ENCODE measurements around the gene SYNPR. TPM values are rescaled to one million over a fixed set of nuclear protein-coding genes. Genes with fewer than 3 reads are reported as not detected.

The SYNPR gene
- total RNA-seq, 1 experiment from 2014 or later, result 0.17 TPM

DNA sequence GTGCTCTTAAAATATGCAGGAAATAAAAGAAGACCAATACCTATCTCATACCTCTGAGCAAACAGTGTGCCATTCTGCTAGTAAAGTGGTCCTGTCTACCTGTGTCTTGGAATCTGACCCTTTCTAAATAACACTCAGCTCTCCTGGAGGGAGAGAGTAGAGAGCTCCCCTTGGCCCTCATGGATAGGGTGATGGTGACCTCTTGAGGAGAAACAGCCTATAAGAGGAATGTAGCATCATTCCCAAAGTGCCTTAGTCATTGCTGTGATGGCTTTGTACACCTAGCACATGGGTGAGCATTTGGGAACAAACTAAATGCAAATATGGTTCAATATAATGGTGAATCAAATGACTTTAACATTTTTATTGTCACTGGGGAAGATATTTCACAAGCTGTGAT lies 384.4 kb downstream of the SYNPR start:
- no peaks in the 10 kb centered on the region for H3K79me2 ChIP-seq (ENCODE audit: insufficient read depth, low read length)
- H2AK5ac ChIP-seq (ENCODE audit: insufficient read length, low read length), result no peak overlapping the region
- H3K4me1 Mint-ChIP-seq, result peaks cover 5 to 8% of the 10 kb centered on the region in 2 experiments; a peak in 3 of 4 replicates
- H3T11ph ChIP-seq (ENCODE audit: low read length), result no peak overlapping the region
- no peaks in the 10 kb centered on the region for H4K20me1 ChIP-seq (ENCODE audit: control insufficient read depth, insufficient read depth, insufficient read length)
- no peak overlapping the region for H3K27ac Mint-ChIP-seq
- no peak overlapping the region for H3K4ac ChIP-seq (ENCODE audit: low read depth, low read length)
- no peak overlapping the region for H3K4me3 Mint-ChIP-seq
- H3K56ac ChIP-seq (ENCODE audit: insufficient read length, low read depth, low read length), result no peak overlapping the region
- H3K14ac ChIP-seq (ENCODE audit: insufficient read depth, low read length), result no peak overlapping the region
- H3K18ac ChIP-seq (ENCODE audit: insufficient read length, low read depth, low read length), result no peak overlapping the region
- no peak overlapping the region for H3K9ac ChIP-seq (ENCODE audit: extremely low read depth, insufficient read length, low read length)
- H3K9me3 ChIP-seq (ENCODE audit: control insufficient read depth, low read depth, low read length), result no peaks in the 10 kb centered on the region
- no peaks in the 10 kb centered on the region for H3K9me3 Mint-ChIP-seq
- TF ChIP-seq, protein P1, sequence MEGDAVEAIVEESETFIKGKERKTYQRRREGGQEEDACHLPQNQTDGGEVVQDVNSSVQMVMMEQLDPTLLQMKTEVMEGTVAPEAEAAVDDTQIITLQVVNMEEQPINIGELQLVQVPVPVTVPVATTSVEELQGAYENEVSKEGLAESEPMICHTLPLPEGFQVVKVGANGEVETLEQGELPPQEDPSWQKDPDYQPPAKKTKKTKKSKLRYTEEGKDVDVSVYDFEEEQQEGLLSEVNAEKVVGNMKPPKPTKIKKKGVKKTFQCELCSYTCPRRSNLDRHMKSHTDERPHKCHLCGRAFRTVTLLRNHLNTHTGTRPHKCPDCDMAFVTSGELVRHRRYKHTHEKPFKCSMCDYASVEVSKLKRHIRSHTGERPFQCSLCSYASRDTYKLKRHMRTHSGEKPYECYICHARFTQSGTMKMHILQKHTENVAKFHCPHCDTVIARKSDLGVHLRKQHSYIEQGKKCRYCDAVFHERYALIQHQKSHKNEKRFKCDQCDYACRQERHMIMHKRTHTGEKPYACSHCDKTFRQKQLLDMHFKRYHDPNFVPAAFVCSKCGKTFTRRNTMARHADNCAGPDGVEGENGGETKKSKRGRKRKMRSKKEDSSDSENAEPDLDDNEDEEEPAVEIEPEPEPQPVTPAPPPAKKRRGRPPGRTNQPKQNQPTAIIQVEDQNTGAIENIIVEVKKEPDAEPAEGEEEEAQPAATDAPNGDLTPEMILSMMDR (conservative IDR thresholded peaks at IDR 0.05), result peak; percentile 63
- H3K27me3 Mint-ChIP-seq (ENCODE audit: low read depth), result no peaks in the 10 kb centered on the region; the same call in 1 of the 2 replicates
- no peak overlapping the region for H2BK5ac ChIP-seq (ENCODE audit: insufficient read length, low read length)
- H3K79me1 ChIP-seq (ENCODE audit: insufficient read depth, low read depth, low read length, poor library complexity, severe bottlenecking), result no peaks in the 10 kb centered on the region
- H2BK120ac ChIP-seq (ENCODE audit: low read depth, low read length, poor library complexity, severe bottlenecking), result no peak overlapping the region
- no peak overlapping the region for H2AFZ ChIP-seq (ENCODE audit: low read length)
- no peak overlapping the region for H3K27ac ChIP-seq (ENCODE audit: insufficient read length, low read depth, low read length)
- H4K5ac ChIP-seq (ENCODE audit: insufficient read length, low read depth, low read length), result no peak overlapping the region
- no peak overlapping the region for H4K91ac ChIP-seq (ENCODE audit: insufficient read length, low read depth, low read length)
- H2BK12ac ChIP-seq (ENCODE audit: insufficient read length, low read depth, low read length), result no peak overlapping the region
- H3K23me2 ChIP-seq (ENCODE audit: insufficient read length, low read depth, low read length, poor library complexity, severe bottlenecking), result no peaks in the 10 kb centered on the region
- no peaks in the 10 kb centered on the region for H3K36me3 Mint-ChIP-seq (ENCODE audit: insufficient read depth in 1 of 3, low read depth in 3 of 3)
- H2BK15ac ChIP-seq (ENCODE audit: low read depth, low read length), result no peak overlapping the region
- DNase-seq, result peak; percentile 34
- H3K23ac ChIP-seq (ENCODE audit: insufficient read length, low read depth, low read length), result no peak overlapping the region
- H4K8ac ChIP-seq (replicated peaks; ENCODE audit: insufficient read length, low read depth, low read length), result no peak overlapping the region
- H2BK20ac ChIP-seq (ENCODE audit: low read depth, low read length, poor library complexity, severe bottlenecking), result no peak overlapping the region
- no peak overlapping the region for H3K4me2 ChIP-seq (ENCODE audit: insufficient read depth, insufficient read length, low read length)
- no peaks in the 10 kb centered on the region; the same call in 1 of the 2 replicates for H3K4me1 ChIP-seq (ENCODE audit: insufficient read depth, low read length)
- H3K27me3 ChIP-seq (ENCODE audit: insufficient read depth, low read length), result no peaks in the 10 kb centered on the region

All from H9 (cell line).